Cerebellar cortex (tissue), 1 donor: ENCODE data around the gene GPR161.
"Not testable (repeated sequence)": the region's sequence is repeated elsewhere in the genome, so short reads cannot be mapped to it uniquely, and the experiment has no call there.

ENCODE experiments used
- DNase-seq: peaks from one replicate; pipeline ENCODE4 v3.0.0-alpha.2; 2015; ENCODE audit warnings: low spot score

GPR161 gene

GRCh38 chr1:168136709-168137514 is at the start of gene GPR161:
GPR161 (minus strand) TSS chr1:168136930; CDS start chr1:168104850, 32,080 bp downstream.
- peak; percentile 41 for DNase-seq

- DNase-seq: not testable (repeated sequence)
Observed at GRCh38 chr1:168181063-168181720, 44.5 kb upstream of the GPR161 start.

- no peak for DNase-seq
Observed at GRCh38 chr1:168180148-168180524, 43.4 kb upstream of the GPR161 start.

- DNase-seq: peak; percentile 15
Observed at GRCh38 chr1:168179438-168180147, 42.9 kb upstream of the GPR161 start.

- peak; percentile 99 for DNase-seq
Observed at GRCh38 chr1:168178638-168179437, 42.1 kb upstream of the GPR161 start, which contains the start of gene TIPRL. TIPRL (plus strand) TSS chr1:168178962; CDS start chr1:168179078, 116 bp downstream.

GRCh38 chr1:168178227-168178637 is 41.5 kb upstream of the GPR161 start:
- DNase-seq: peak; percentile 2

- no peak for DNase-seq
Observed at GRCh38 chr1:168172250-168172915, 35.7 kb upstream of the GPR161 start.

GRCh38 chr1:168170564-168171508 is 34.1 kb upstream of the GPR161 start:
- no peak for DNase-seq

- DNase-seq: no peak
Observed at GRCh38 chr1:168167806-168168205, 31.1 kb upstream of the GPR161 start.

- DNase-seq: no peak
Observed at GRCh38 chr1:168164771-168165170, 28.0 kb upstream of the GPR161 start.

- DNase-seq: no peak
Observed at GRCh38 chr1:168163670-168164069, 26.9 kb upstream of the GPR161 start.

GRCh38 chr1:168161459-168161858 is 24.7 kb upstream of the GPR161 start:
- no peak for DNase-seq

- no peak for DNase-seq
Observed at GRCh38 chr1:168159979-168160378, 23.2 kb upstream of the GPR161 start.

GRCh38 chr1:168159251-168159650 is 22.5 kb upstream of the GPR161 start:
- DNase-seq: no peak

GRCh38 chr1:168157638-168158037 is 20.9 kb upstream of the GPR161 start:
- no peak for DNase-seq

GRCh38 chr1:168155910-168156309 is 19.2 kb upstream of the GPR161 start:
- no peak for DNase-seq

- not testable (repeated sequence) for DNase-seq
Observed at GRCh38 chr1:168154707-168155106, 18.0 kb upstream of the GPR161 start.

GRCh38 chr1:168151935-168152334 is 15.2 kb upstream of the GPR161 start:
- DNase-seq: no peak

- DNase-seq: no peak
Observed at GRCh38 chr1:168150283-168150682, 13.6 kb upstream of the GPR161 start.

GRCh38 chr1:168148916-168149315 is 12.2 kb upstream of the GPR161 start:
- no peak for DNase-seq
